KG1 (cell line): ENCODE measurements around the gene SLCO4A1.
"Not testable (repeated sequence)": the region's sequence is repeated elsewhere in the genome, so short reads cannot be mapped to it uniquely, and the experiment has no call there.

ENCODE experiments used
- DNase-seq: peaks from one replicate; lab custom pipeline; 2025; lab: John Stamatoyannopoulos, UW

The SLCO4A1 gene

GRCh38 chr20:62666736-62667529 lies 24.6 kb downstream of the SLCO4A1 start:
- DNase-seq, result no peak

GRCh38 chr20:62667530-62668440 lies 25.5 kb downstream of the SLCO4A1 start:
- DNase-seq, result no peak

GRCh38 chr20:62668441-62669027 lies 26.2 kb downstream of the SLCO4A1 start:
- no peak for DNase-seq

- DNase-seq, result no peak
Measured at GRCh38 chr20:62669249-62669648, 26.9 kb downstream of the SLCO4A1 start.

- DNase-seq, result no peak
Measured at GRCh38 chr20:62670156-62670555, 27.9 kb downstream of the SLCO4A1 start.

- no peak for DNase-seq
Measured at GRCh38 chr20:62670998-62671397, 28.7 kb downstream of the SLCO4A1 start.

GRCh38 chr20:62671765-62672164 lies 29.5 kb downstream of the SLCO4A1 start:
- no peak for DNase-seq

- DNase-seq, result no peak
Measured at GRCh38 chr20:62674370-62674769, 32.1 kb downstream of the SLCO4A1 start.

GRCh38 chr20:62675156-62675876 lies 33.0 kb downstream of the SLCO4A1 start:
- DNase-seq, result no peak

- no peak for DNase-seq
Measured at GRCh38 chr20:62675877-62676260, 33.6 kb downstream of the SLCO4A1 start.

GRCh38 chr20:62676976-62677375 lies 34.7 kb downstream of the SLCO4A1 start:
- DNase-seq, result no peak

- no peak for DNase-seq
Measured at GRCh38 chr20:62677678-62678077, 35.4 kb downstream of the SLCO4A1 start.

- DNase-seq, result peak; percentile 9
Measured at GRCh38 chr20:62678553-62678952, 36.2 kb downstream of the SLCO4A1 start.

GRCh38 chr20:62679978-62680589 lies 37.8 kb downstream of the SLCO4A1 start:
- DNase-seq, result no peak

- no peak for DNase-seq
Measured at GRCh38 chr20:62682912-62683517, 40.7 kb downstream of the SLCO4A1 start.

- not testable (repeated sequence) for DNase-seq
Measured at GRCh38 chr20:62683660-62684322, 41.5 kb downstream of the SLCO4A1 start.

- DNase-seq, result no peak
Measured at GRCh38 chr20:62684981-62685380, 42.7 kb downstream of the SLCO4A1 start.

GRCh38 chr20:62685781-62686555 lies 43.7 kb downstream of the SLCO4A1 start:
- peak; percentile 56 for DNase-seq
